HG02678 (cell line): ENCODE results near the gene KIAA0408.
"Not testable (repeated sequence)": the region's sequence is repeated elsewhere in the genome, so short reads cannot be mapped to it uniquely, and the experiment has no call there.

Experiments
- ATAC-seq: cut with Tn5 transposase; IDR thresholded peaks from one replicate; pipeline ENCODE4 v1.9.1; 2021; ENCODE audit warnings: mild to moderate bottlenecking, moderate library complexity; ENCODE audit not compliant: unreplicated experiment

The KIAA0408 gene

DNA sequence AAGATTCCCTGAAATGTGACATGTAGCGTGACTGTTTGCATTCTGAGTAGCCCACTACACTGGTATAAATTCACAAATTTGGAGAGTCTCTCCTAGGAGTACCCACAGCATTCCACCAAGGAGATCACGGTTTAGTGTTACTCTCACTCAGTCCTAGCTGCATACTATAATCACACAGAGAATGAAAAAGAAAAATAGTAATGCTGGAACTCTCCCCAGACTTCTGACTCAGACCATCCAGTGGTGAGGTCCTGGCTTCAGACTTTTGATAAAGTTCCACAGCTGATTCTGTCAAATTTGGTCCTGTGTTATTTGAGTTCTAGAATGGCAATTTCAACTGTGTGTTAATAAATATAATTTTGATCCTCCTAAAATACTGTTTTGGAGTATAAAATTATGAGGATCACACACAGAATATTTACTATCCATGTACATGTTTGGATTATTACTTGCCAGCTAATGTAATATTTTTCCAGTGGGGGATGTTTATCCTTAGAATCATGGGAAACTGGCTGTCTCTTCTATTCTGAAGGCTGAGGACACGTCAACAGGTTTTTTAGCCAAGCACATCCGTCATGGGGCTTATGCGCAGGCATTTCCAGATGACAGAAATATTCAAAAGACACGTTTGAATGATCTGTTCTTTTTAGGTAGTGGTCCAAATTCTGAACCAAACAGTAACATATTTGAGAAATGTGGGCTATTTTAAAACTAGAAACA lies 5.1 kb upstream of the KIAA0408 start:
- ATAC-seq = peak; percentile 7

- ATAC-seq = no peak
Observed at GRCh38 chr6:127463056-127463455, 3.9 kb upstream of the KIAA0408 start.

DNA sequence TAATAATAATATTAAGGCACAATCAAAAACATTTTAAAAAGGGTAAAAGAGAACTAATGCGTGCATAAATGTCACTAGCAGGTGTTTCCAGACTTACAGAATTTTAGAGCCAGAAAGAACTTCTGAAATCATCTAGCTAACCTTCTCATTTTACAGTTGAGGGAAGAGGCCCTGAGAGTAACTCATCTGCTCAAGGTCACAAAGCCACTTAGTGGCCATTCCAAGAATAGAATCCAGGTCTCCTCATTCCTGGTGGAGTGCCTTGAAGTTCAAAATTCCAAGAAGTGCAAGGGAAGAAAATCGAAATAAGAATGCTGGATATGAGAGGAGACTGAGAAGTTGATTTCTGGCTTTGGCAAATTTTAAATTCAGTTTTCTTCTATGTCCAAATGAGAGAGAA lies 3.2 kb upstream of the KIAA0408 start:
- no peak for ATAC-seq

GRCh38 chr6:127460465-127460864 lies 1.3 kb upstream of the KIAA0408 start:
- ATAC-seq = no peak

DNA sequence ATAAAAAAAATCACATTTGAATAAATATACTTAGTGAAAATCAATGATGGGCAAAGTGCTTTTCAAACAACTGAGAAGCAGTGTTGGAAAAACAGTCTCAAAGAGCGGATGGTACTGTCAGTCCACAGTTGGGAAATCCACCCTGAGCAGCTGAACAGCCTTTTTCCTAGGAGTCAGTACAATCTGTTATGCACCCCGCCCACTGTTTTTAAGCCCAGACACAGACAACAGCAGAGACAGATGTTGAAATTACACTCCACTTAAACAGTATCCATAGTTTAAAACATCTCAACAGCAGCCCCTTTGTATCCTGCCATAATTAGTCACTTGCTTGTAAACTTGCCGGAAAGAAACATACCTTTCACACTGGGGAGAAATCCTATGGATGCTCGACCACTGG lies 372 bp downstream of the KIAA0408 start:
- ATAC-seq = no peak

- ATAC-seq = no peak
Observed at GRCh38 chr6:127458222-127458621, 967 bp downstream of the KIAA0408 start.

- no peak for ATAC-seq
Observed at GRCh38 chr6:127457456-127458064, 1.6 kb downstream of the KIAA0408 start.

DNA sequence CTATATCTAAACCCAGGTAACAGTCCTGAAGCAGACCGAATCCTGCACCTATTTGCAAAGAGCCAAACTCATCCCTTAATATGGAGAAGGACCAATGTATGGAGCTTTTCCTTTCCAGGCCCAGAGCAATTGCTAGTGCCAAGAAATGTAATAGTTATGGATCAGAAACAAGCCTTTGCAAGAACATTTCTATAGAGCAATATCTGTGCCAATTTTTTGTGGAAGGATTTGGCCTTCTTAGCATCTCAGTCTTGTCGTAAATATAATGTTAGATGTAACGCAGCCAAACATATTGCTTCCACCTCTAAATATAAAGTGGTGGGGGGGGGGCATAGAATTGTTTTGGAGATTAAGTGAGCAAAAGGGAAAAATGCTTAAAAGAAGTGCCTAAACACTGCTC lies 2.7 kb downstream of the KIAA0408 start:
- no peak for ATAC-seq

DNA sequence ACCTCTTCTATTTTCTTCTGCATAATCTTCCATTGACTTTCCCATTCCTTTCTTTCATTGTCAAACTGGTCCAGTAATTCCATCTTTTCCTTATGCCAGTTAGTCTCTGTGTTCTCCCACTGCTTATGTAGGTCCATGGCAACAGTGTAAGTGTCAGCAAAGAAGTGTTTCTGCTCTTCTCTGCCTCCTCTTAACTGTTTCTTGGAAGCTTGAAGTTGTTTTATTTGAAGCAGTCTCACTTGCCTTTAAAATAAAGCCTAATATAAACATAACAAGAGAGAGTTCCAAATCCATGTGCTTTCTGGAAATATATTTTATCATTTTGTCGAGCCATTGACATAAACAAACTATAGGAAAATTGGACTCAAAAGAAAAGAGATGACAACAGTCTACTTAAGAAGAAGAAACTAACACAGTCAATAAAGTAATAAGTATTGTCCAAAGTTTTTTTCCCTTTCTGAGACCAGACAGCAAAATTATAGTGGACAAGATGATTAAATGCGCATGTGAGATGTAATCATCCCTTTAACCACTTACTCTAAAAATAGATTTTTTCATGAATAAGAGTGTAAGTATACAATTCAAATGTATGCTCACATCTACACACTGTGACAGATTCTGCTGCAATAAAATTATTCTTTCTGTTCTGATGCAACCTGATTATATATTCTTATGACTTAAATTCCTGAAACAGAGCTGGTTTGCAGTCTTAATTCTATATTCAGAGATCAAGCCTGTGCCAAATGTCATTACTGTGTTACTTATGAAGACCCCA lies 5.2 kb downstream of the KIAA0408 start:
- ATAC-seq = no peak

GRCh38 chr6:127452803-127453202 lies 6.4 kb downstream of the KIAA0408 start:
- no peak for ATAC-seq

GRCh38 chr6:127451388-127451787 lies 7.8 kb downstream of the KIAA0408 start:
- no peak for ATAC-seq

GRCh38 chr6:127447780-127448179 lies 11.4 kb downstream of the KIAA0408 start:
- no peak for ATAC-seq

- ATAC-seq = no peak
Observed at GRCh38 chr6:127446356-127446755, 12.8 kb downstream of the KIAA0408 start.

GRCh38 chr6:127441881-127442280 lies 17.3 kb downstream of the KIAA0408 start:
- ATAC-seq = no peak

DNA sequence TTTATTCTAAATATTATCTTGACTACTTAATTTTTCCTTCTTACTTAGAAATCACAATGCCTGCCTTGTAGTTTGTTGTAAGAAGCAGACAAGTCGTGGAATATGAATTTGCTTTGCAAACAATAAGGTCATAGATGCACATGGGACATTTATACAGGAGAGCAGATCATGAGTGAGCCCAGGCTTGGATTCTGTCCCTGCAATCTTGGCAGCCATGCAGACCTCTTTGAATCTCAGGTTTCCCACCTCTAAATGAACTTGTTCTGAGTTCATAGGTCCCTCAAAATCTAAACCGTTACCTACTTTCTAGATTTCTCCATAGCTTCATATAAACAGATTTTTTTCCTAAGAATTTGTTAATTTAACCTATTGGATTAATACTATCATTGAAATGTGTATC lies 19.5 kb downstream of the KIAA0408 start:
- no peak for ATAC-seq

- no peak for ATAC-seq
Observed at GRCh38 chr6:127436578-127437110, 22.5 kb downstream of the KIAA0408 start.

DNA sequence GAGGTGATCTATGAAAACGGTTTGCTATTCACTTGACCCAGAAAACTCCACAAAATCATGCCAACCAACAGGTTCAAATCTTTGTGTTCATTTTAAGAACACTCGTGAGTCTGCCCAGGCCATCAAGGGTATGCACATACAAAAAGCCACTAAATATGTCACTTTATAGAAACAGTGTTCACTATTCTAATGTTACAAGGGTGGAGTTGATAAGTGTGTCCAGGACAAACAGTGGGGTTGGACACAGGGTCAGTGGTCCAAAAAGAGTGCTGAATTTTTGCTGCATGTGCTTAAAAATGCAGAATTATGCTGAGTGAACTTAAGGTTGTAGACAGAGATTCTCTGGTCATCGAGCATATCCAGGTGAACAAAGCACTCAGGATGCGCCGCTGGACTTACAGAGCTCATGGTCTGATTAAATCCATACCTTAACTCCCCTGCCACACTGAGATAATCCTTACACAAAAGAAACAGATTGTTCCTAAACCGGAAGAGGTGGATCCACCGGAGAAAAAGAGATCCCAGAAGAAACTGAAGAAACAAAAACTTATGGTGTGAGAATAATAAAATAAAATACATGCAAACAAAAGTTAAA lies 23.5 kb downstream of the KIAA0408 start:
- ATAC-seq = no peak

DNA sequence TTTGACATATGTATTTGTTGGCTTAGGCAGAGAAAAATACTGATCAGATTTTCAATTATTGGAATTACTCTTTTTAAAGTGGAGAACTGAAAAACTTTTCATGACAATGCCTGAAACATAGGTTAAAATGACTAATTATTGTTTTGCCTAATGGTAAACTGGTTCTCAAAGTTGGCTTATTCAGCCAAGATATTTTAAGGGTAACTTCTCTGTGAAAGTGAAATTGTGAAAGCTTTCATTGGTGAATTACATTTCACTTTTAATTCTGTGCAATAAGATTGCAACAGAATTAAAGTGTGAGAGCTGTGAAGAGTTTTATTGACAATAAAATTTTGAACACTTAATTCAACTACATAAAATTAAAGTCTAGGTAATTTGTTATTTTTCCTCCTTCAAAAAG lies 24.5 kb downstream of the KIAA0408 start:
- no peak for ATAC-seq

DNA sequence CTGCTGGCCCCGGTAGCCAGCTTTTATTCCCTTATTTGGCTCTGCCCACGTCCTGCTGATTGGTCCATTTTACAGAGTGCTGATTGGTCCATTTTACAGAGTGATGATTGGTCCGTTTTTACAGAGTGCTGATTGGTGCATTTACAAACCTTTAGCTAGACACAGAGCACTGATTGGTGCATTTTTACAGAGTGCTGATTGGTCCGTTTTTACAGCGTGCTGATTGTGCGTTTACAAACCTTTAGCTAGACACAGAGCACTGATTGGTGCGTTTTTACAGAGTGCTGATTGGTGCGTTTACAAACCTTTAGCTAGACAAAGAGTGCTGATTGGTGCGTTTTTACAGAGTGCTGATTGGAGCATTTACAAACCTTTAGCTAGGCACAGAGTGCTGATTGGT lies 30.6 kb downstream of the KIAA0408 start:
- ATAC-seq = not testable (repeated sequence)

GRCh38 chr6:127423921-127424320 lies 35.3 kb downstream of the KIAA0408 start:
- ATAC-seq = no peak

DNA sequence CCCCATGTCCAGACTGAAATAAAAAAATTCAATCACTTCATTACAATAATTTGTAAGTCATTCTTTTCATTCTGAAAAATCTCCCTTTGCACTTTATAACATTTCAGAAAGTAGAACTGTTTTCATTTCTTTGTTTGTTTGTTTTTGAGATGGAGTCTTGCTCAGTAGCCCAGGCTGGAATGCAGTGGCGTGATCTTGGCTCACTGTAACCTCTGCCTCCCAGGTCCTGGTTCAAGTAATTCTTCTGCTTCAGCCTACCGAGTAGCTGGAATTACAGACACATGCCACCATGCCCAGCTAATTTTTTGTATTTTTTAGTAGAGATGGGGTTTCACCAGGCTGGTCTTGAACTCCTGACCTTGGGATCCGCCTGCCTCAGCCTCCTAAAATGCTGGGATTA lies 38.0 kb downstream of the KIAA0408 start:
- not testable (repeated sequence) for ATAC-seq
